ENCODE data around the gene SETD2. TPM values are rescaled to one million over a fixed set of nuclear protein-coding genes. Genes with fewer than 3 reads are reported as not detected.

The SETD2 gene
- total and polyA plus RNA-seq, 4 donors, result 7.6 to 37.6 (median 19.0) TPM

DNA sequence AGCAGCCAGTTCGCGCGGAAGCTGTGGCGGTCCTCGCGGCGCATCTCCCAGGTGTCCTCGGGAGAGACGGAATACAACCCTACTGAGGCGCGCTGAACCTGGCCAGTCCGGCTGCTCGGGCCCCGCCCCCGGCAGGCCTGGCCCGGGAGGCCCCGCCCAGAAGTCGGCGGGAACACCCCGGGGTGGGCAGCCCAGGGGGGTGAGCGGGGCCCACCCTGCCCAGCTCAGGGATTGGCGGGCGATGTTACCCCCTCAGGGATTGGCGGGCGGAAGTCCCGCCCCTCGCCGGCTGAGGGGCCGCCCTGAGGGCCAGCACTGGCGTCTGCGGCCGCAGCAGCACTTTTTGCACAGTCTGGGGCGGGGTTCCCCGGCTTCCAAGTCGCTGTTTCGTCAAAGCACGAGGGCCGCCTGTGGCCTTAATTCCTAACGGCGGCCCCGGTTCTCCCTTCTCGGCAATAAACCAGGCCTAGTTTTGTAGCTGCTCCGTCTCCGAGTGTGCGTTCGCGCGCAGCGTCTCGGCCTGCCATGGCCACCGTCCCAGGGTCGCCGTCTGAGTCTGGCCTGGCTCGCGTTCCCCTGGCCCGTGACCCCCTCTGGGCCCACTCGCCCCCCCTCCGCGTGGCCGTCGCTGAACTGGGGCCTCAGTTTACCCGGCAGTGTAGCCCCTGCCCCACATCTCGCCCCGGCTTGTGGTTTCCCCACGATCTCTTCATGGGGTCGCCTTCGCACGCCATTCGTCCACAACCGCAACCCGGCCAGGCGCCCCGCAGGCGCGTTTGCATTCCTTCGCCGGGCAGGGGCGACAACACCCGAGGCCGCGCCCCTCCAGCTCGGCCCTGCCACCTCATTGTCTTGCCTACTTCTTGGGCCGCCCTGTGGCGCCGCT is 154.4 kb downstream of the SETD2 start (continued):
- TF ChIP-seq, protein P1, sequence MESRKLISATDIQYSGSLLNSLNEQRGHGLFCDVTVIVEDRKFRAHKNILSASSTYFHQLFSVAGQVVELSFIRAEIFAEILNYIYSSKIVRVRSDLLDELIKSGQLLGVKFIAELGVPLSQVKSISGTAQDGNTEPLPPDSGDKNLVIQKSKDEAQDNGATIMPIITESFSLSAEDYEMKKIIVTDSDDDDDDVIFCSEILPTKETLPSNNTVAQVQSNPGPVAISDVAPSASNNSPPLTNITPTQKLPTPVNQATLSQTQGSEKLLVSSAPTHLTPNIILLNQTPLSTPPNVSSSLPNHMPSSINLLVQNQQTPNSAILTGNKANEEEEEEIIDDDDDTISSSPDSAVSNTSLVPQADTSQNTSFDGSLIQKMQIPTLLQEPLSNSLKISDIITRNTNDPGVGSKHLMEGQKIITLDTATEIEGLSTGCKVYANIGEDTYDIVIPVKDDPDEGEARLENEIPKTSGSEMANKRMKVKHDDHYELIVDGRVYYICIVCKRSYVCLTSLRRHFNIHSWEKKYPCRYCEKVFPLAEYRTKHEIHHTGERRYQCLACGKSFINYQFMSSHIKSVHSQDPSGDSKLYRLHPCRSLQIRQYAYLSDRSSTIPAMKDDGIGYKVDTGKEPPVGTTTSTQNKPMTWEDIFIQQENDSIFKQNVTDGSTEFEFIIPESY (IDR thresholded peaks at IDR 0.05), result no peak
- TF ChIP-seq EGR1 (IDR thresholded peaks at IDR 0.05; ENCODE audit: low read depth in 2 of 2), result no peak

DNA sequence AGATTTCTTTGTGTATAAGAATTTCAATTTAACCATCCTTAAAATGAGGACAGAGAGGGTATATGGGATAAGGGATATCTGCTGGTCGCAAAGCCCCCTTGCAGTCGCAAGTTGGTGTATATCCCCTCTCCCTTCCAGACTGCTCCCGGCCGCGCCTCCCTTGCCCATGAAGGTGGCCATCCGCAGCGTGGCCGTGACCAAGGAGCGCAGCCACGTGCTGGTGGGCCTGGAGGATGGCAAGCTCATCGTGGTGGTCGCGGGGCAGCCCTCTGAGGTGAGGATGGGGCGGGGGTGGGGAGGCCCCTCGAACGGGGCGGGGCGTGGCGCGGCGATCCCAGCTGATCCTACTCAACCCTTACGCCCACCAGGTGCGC is 155.1 kb downstream of the SETD2 start:
- TF ChIP-seq GABPA (IDR thresholded peaks at IDR 0.05 in 1 of 2, conservative IDR thresholded peaks at IDR 0.05 in 1 of 2) (no peak), SP1 (IDR thresholded peaks at IDR 0.05) (no peak), NR2F2 (IDR thresholded peaks at IDR 0.05) (no peak), EGR1 (IDR thresholded peaks at IDR 0.05; ENCODE audit: low read depth in 2 of 2) (no peak)
- TF ChIP-seq, protein P1 (IDR thresholded peaks at IDR 0.05), result no peak
- Histone ChIP-seq H3K36me3 (ENCODE audit: control insufficient read depth in 4 of 4, insufficient read depth in 3 of 4, low read depth in 1 of 4, low read length in 3 of 4) (peaks cover 0 to 22% (median 1%) of the 10 kb centered on the region in 4 donors), H3K27ac (ENCODE audit: low read depth in 1 of 2, low read length in 2 of 2) (no peak overlapping the region), H3K9ac (ENCODE audit: low read depth in 1 of 2, low read length in 2 of 2) (no peak overlapping the region), H3K9me3 (ENCODE audit: control insufficient read depth in 4 of 4, low read length in 3 of 4) (no peaks in the 10 kb centered on the region), H3K4me1 (ENCODE audit: control insufficient read depth in 4 of 4, insufficient read depth in 4 of 4, low read length in 3 of 4) (peaks cover 0 to 10% (median 3%) of the 10 kb centered on the region in 4 donors), H3K4me3 (ENCODE audit: low read depth in 1 of 3, low read length in 3 of 3) (peak overlapping the region in 2 of 3 donors; percentile 52 to 71), H3K27me3 (ENCODE audit: control insufficient read depth in 4 of 4, insufficient read depth in 4 of 4, low read length in 3 of 4) (no peaks in the 10 kb centered on the region)
- WGBS, result 35% methylated on average over 23 of the region's 23 CpGs
- DNase-seq (ENCODE audit: low spot score), result no peak

DNA sequence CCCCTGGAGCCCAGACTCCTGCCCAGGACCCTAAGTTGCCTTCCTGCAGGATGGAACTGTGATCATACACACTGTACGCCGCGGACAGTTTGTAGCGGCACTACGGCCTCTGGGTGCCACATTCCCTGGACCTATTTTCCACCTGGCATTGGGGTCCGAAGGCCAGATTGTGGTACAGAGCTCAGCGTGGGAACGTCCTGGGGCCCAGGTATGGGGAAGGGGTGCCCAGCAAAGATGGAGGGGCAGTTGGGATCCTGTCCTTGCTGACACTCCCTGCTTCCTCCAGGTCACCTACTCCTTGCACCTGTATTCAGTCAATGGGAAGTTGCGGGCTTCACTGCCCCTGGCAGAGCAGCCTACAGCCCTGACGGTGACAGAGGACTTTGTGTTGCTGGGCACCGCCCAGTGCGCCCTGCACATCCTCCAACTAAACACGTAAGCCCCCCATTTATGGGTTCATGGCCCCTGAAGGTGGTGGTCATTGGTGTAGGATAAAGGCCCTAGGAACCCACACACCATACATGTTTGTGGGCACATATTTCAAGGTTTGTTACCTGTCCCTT is 155.6 kb downstream of the SETD2 start:
- Histone ChIP-seq H3K9ac (ENCODE audit: low read depth in 1 of 2, low read length in 2 of 2) (no peak overlapping the region), H3K4me1 (ENCODE audit: control insufficient read depth in 4 of 4, insufficient read depth in 4 of 4, low read length in 3 of 4) (peaks cover 0 to 10% (median 3%) of the 10 kb centered on the region in 4 donors), H3K4me3 (ENCODE audit: low read depth in 1 of 3, low read length in 3 of 3) (no peak overlapping the region), H3K27ac (ENCODE audit: low read depth in 1 of 2, low read length in 2 of 2) (no peak overlapping the region), H3K9me3 (ENCODE audit: control insufficient read depth in 4 of 4, low read length in 3 of 4) (no peaks in the 10 kb centered on the region), H3K27me3 (ENCODE audit: control insufficient read depth in 4 of 4, insufficient read depth in 4 of 4, low read length in 3 of 4) (no peaks in the 10 kb centered on the region), H3K36me3 (ENCODE audit: control insufficient read depth in 4 of 4, insufficient read depth in 3 of 4, low read depth in 1 of 4, low read length in 3 of 4) (peaks cover 0 to 23% (median 1%) of the 10 kb centered on the region in 4 donors)
- DNase-seq (ENCODE audit: low spot score), result no peak
- TF ChIP-seq, protein P2, sequence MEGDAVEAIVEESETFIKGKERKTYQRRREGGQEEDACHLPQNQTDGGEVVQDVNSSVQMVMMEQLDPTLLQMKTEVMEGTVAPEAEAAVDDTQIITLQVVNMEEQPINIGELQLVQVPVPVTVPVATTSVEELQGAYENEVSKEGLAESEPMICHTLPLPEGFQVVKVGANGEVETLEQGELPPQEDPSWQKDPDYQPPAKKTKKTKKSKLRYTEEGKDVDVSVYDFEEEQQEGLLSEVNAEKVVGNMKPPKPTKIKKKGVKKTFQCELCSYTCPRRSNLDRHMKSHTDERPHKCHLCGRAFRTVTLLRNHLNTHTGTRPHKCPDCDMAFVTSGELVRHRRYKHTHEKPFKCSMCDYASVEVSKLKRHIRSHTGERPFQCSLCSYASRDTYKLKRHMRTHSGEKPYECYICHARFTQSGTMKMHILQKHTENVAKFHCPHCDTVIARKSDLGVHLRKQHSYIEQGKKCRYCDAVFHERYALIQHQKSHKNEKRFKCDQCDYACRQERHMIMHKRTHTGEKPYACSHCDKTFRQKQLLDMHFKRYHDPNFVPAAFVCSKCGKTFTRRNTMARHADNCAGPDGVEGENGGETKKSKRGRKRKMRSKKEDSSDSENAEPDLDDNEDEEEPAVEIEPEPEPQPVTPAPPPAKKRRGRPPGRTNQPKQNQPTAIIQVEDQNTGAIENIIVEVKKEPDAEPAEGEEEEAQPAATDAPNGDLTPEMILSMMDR (IDR thresholded peaks at IDR 0.05; ENCODE audit: low read depth, low read length, missing input control), result no peak
- TF ChIP-seq, protein P3, sequence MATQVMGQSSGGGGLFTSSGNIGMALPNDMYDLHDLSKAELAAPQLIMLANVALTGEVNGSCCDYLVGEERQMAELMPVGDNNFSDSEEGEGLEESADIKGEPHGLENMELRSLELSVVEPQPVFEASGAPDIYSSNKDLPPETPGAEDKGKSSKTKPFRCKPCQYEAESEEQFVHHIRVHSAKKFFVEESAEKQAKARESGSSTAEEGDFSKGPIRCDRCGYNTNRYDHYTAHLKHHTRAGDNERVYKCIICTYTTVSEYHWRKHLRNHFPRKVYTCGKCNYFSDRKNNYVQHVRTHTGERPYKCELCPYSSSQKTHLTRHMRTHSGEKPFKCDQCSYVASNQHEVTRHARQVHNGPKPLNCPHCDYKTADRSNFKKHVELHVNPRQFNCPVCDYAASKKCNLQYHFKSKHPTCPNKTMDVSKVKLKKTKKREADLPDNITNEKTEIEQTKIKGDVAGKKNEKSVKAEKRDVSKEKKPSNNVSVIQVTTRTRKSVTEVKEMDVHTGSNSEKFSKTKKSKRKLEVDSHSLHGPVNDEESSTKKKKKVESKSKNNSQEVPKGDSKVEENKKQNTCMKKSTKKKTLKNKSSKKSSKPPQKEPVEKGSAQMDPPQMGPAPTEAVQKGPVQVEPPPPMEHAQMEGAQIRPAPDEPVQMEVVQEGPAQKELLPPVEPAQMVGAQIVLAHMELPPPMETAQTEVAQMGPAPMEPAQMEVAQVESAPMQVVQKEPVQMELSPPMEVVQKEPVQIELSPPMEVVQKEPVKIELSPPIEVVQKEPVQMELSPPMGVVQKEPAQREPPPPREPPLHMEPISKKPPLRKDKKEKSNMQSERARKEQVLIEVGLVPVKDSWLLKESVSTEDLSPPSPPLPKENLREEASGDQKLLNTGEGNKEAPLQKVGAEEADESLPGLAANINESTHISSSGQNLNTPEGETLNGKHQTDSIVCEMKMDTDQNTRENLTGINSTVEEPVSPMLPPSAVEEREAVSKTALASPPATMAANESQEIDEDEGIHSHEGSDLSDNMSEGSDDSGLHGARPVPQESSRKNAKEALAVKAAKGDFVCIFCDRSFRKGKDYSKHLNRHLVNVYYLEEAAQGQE (IDR thresholded peaks at IDR 0.05), result no peak
- TF ChIP-seq HNF4A (conservative IDR thresholded peaks at IDR 0.05) (no peak), SP1 (IDR thresholded peaks at IDR 0.05) (no peak), YY1 (IDR thresholded peaks at IDR 0.05) (no peak), GABPA (IDR thresholded peaks at IDR 0.05 in 1 of 2, conservative IDR thresholded peaks at IDR 0.05 in 1 of 2) (no peak), TAF1 (conservative IDR thresholded peaks at IDR 0.05) (no peak), RAD21 (IDR thresholded peaks at IDR 0.05) (no peak)
- TF ChIP-seq, protein P1 (IDR thresholded peaks at IDR 0.05), result no peak
- 97% methylated on average over 13 of the region's 13 CpGs for WGBS
